MM.1S (cell line): Measurements from ENCODE around the gene NUP153.
"Not testable (repeated sequence)": the region's sequence is repeated elsewhere in the genome, so short reads cannot be mapped to it uniquely, and the experiment has no call there.

Source experiments
- DNase-seq: peaks from one replicate; pipeline ENCODE4 v3.0.0-alpha.2; 2015
- H2AFZ ChIP-seq: fragments of 300-600 bp; sonication (generic); 2 replicates; pipeline ENCODE4 v1.6.0; 2016; ENCODE audit warnings: antibody characterized with exemption, low read length
- H3F3A ChIP-seq: fragments of 300-600 bp; sonication (generic); 2 replicates; pipeline ENCODE4 v1.6.1; 2016; ENCODE audit warnings: mild to moderate bottlenecking, antibody characterized with exemption, low read length, moderate library complexity, mixed read lengths; ENCODE audit not compliant: insufficient read depth
- H3K27ac ChIP-seq: fragments of 300-600 bp; sonication (generic); 2 replicates; pipeline ENCODE4 v1.5.1; 2016; ENCODE audit warnings: mild to moderate bottlenecking, low read length
- H3K27me3 ChIP-seq: fragments of 300-600 bp; sonication (generic); replicated peaks from 2 replicates; pipeline ENCODE4 v1.6.0; 2016; ENCODE audit warnings: low read length; ENCODE audit not compliant: insufficient read depth
- H3K36me3 ChIP-seq: fragments of 300-600 bp; sonication (generic); replicated peaks from 2 replicates; pipeline ENCODE4 v1.6.1; 2016; ENCODE audit warnings: mild to moderate bottlenecking, low read length, mixed read lengths; ENCODE audit not compliant: insufficient read depth
- H3K4me1 ChIP-seq: fragments of 300-600 bp; sonication (generic); 2 replicates; pipeline ENCODE4 v1.6.1; 2016; ENCODE audit warnings: low read length, mixed read lengths
- H3K4me2 ChIP-seq: fragments of 300-600 bp; sonication (generic); 2 replicates; pipeline ENCODE4 v1.6.0; 2016; ENCODE audit warnings: low read depth, low read length
- H3K4me3 ChIP-seq: fragments of 300-600 bp; sonication (generic); 2 replicates; pipeline ENCODE4 v1.5.1; 2016; ENCODE audit warnings: low read length, mixed read lengths
- H3K79me2 ChIP-seq: fragments of 300-600 bp; sonication (generic); 2 replicates; pipeline ENCODE4 v1.6.1; 2016; ENCODE audit warnings: mixed run types, low read length, mixed read lengths
- H3K9ac ChIP-seq: fragments of 300-600 bp; sonication (generic); 2 replicates; pipeline ENCODE4 v1.6.1; 2016; ENCODE audit warnings: low read length, mixed read lengths
- H3K9me2 ChIP-seq: fragments of 300-600 bp; sonication (generic); replicated peaks from 2 replicates; pipeline ENCODE4 v1.6.1; 2016; ENCODE audit warnings: mild to moderate bottlenecking, low read length, mixed read lengths; ENCODE audit not compliant: insufficient read depth
- H3K9me3 ChIP-seq: fragments of 300-600 bp; sonication (generic); replicated peaks from 2 replicates; pipeline ENCODE4 v1.6.1; 2016; ENCODE audit warnings: mild to moderate bottlenecking, low read length, mixed read lengths; ENCODE audit not compliant: insufficient read depth
- H4K20me1 ChIP-seq: fragments of 300-600 bp; sonication (generic); 2 replicates; pipeline ENCODE4 v1.6.1; 2016; ENCODE audit warnings: mild to moderate bottlenecking, low read length, moderate library complexity, mixed read lengths; ENCODE audit not compliant: insufficient read depth
- CTCF ChIP-seq: fragments of 300-600 bp; sonication (generic); IDR thresholded peaks from 2 replicates; pipeline ENCODE4 v1.5.1; 2016; ENCODE audit warnings: antibody characterized with exemption, low read length, mixed read lengths
- EZH2 ChIP-seq: fragments of 300-600 bp; sonication (generic); optimal IDR thresholded peaks from 2 replicates; pipeline ENCODE3; 2017; ENCODE audit warnings: low read depth, mild to moderate bottlenecking, antibody characterized with exemption, low read length, mixed read lengths
- EZH2phosphoT487 ChIP-seq: fragments of 300-600 bp; sonication (generic); IDR thresholded peaks from 2 replicates; pipeline ENCODE4 v1.6.1; 2018; ENCODE audit warnings: antibody characterized with exemption, low read length

Gene NUP153

GRCh38 chr6:17706580-17707370, at the start of gene NUP153:
NUP153 (minus strand) TSS chr6:17706925; CDS start chr6:17706387, 538 bp downstream.
- peaks cover 36% of the 10 kb centered on the region for H3F3A ChIP-seq
- peaks cover 55% of the 10 kb centered on the region for H3K79me2 ChIP-seq
- H4K20me1 ChIP-seq = no peaks in the 10 kb centered on the region
- peak; percentile 96 for DNase-seq
- H3K27ac ChIP-seq = peak within 1 kb of the TSS; percentile 100
- peaks cover 21% of the 10 kb centered on the region for H3K4me1 ChIP-seq
- peak within 1 kb of the TSS; percentile 60 for H2AFZ ChIP-seq
- H3K9me3 ChIP-seq = no peaks in the 10 kb centered on the region
- no peaks in the 10 kb centered on the region for H3K27me3 ChIP-seq
- H3K4me2 ChIP-seq = peak within 1 kb of the TSS; percentile 84
- TF ChIP-seq EZH2 = no peak
- TF ChIP-seq CTCF = no peak
- TF ChIP-seq EZH2phosphoT487 = no peak
- H3K9ac ChIP-seq = peak within 1 kb of the TSS; percentile 100
- H3K9me2 ChIP-seq = no peaks in the 10 kb centered on the region
- peak within 1 kb of the TSS; percentile 95 for H3K4me3 ChIP-seq
- no peaks in the 10 kb centered on the region; the same call in 1 of the 2 replicates for H3K36me3 ChIP-seq

GRCh38 chr6:17754254-17754653, 47.5 kb upstream of the NUP153 start:
- no peak for DNase-seq
- H3K9me2 ChIP-seq = no peaks in the 10 kb centered on the region
- no peak overlapping the region for H3K4me3 ChIP-seq
- H2AFZ ChIP-seq = no peak overlapping the region
- no peaks in the 10 kb centered on the region for H3K36me3 ChIP-seq
- H3K27ac ChIP-seq = no peak overlapping the region
- TF ChIP-seq EZH2phosphoT487 (no peak), CTCF (no peak), EZH2 (no peak)
- no peaks in the 10 kb centered on the region for H3K9me3 ChIP-seq
- H3K4me2 ChIP-seq = no peak overlapping the region
- no peaks in the 10 kb centered on the region for H4K20me1 ChIP-seq
- no peaks in the 10 kb centered on the region for H3K27me3 ChIP-seq
- no peak overlapping the region for H3K9ac ChIP-seq
- H3K79me2 ChIP-seq = no peaks in the 10 kb centered on the region
- no peaks in the 10 kb centered on the region for H3F3A ChIP-seq
- no peaks in the 10 kb centered on the region for H3K4me1 ChIP-seq

- H3K79me2 ChIP-seq, DNase-seq, H2AFZ ChIP-seq, H3K27me3 ChIP-seq, H3K4me1 ChIP-seq, H4K20me1 ChIP-seq, H3K27ac ChIP-seq, H3K9me3 ChIP-seq, H3K9ac ChIP-seq, H3K36me3 ChIP-seq, H3K4me2 ChIP-seq, H3K9me2 ChIP-seq, H3K4me3 ChIP-seq, H3F3A ChIP-seq: not testable (repeated sequence)
Measured at GRCh38 chr6:17745324-17745723, 38.6 kb upstream of the NUP153 start.

GRCh38 chr6:17744757-17745308, 38.1 kb upstream of the NUP153 start:
- H3K4me1 ChIP-seq, H3K9me3 ChIP-seq, H3K9ac ChIP-seq, H4K20me1 ChIP-seq, DNase-seq, H2AFZ ChIP-seq, H3K4me3 ChIP-seq, H3K27me3 ChIP-seq, H3K79me2 ChIP-seq, H3F3A ChIP-seq, H3K9me2 ChIP-seq, H3K36me3 ChIP-seq, H3K27ac ChIP-seq, H3K4me2 ChIP-seq: not testable (repeated sequence)
